ENCODE results near the gene ING2.

DNA sequence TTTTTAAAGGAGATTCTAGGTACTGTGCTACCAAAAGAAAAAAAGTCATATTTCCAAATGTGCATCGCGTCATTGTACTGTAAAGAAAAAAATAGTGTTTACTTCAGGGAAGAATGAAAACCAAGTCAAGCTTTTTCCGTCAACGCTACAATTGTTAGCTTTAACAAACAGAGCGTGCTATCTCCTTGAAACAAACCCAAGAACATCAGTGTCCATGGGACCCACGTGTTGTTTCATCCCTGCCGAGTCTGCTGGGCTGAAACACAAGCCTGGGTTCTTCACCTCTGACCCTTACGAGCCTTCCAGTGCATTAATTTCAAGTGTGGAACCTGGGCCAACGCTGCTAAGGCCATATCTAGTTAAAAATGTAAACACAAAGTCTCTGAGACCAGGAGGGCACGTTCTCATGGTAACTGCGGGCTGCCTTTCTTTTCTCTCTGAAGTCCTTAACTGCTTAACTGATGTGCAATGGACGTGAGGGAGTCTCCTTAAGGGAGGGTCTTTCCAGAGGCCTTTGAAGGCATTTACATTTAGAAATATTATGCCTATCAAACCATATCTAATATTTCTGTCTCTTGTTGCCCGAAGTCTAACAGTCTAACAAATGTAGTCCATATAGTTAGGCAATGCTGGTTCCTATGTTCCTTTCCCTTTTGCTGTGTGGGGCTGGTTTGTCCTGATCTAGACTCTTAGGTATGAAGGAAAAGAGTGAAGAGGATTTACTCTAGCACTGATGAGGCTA is 36.3 kb downstream of the ING2 start:
- TF ChIP-seq, protein P1, sequence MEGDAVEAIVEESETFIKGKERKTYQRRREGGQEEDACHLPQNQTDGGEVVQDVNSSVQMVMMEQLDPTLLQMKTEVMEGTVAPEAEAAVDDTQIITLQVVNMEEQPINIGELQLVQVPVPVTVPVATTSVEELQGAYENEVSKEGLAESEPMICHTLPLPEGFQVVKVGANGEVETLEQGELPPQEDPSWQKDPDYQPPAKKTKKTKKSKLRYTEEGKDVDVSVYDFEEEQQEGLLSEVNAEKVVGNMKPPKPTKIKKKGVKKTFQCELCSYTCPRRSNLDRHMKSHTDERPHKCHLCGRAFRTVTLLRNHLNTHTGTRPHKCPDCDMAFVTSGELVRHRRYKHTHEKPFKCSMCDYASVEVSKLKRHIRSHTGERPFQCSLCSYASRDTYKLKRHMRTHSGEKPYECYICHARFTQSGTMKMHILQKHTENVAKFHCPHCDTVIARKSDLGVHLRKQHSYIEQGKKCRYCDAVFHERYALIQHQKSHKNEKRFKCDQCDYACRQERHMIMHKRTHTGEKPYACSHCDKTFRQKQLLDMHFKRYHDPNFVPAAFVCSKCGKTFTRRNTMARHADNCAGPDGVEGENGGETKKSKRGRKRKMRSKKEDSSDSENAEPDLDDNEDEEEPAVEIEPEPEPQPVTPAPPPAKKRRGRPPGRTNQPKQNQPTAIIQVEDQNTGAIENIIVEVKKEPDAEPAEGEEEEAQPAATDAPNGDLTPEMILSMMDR (IDR thresholded peaks at IDR 0.05), result no peak
- no peak for TF ChIP-seq EZH2 (IDR thresholded peaks at IDR 0.05; ENCODE audit: borderline replicate concordance, insufficient read depth, low read depth, low read length, poor library complexity, severe bottlenecking)

Measured in B cell (primary cell).